ENCODE results near the gene ADAMTSL2.
A peak's percentile ranks its signal among the peaks of the same experiment; 100 is the strongest.

The ADAMTSL2 gene

GRCh38 chr9:133535306-133535877 is 888 bp downstream of the ADAMTSL2 start:
- no peak for DNase-seq (ENCODE audit: low spot score)

- no peak for DNase-seq (ENCODE audit: low spot score)
Observed at GRCh38 chr9:133536080-133536479, 1.6 kb downstream of the ADAMTSL2 start.

- DNase-seq (ENCODE audit: low spot score): no peak
Observed at GRCh38 chr9:133536536-133536935, 2.0 kb downstream of the ADAMTSL2 start.

GRCh38 chr9:133537257-133537656 is 2.8 kb downstream of the ADAMTSL2 start:
- no peak for DNase-seq (ENCODE audit: low spot score)

- DNase-seq (ENCODE audit: low spot score): no peak
Observed at GRCh38 chr9:133538176-133538575, 3.7 kb downstream of the ADAMTSL2 start.

- DNase-seq (ENCODE audit: low spot score): peak; percentile 14
Observed at GRCh38 chr9:133538851-133539833, 4.6 kb downstream of the ADAMTSL2 start.

- DNase-seq (ENCODE audit: low spot score): no peak
Observed at GRCh38 chr9:133539991-133540697, 5.6 kb downstream of the ADAMTSL2 start.

- no peak for DNase-seq (ENCODE audit: low spot score)
Observed at GRCh38 chr9:133540698-133541025, 6.2 kb downstream of the ADAMTSL2 start.

- DNase-seq (ENCODE audit: low spot score): no peak
Observed at GRCh38 chr9:133542002-133542401, 7.5 kb downstream of the ADAMTSL2 start.

- no peak for DNase-seq (ENCODE audit: low spot score)
Observed at GRCh38 chr9:133543772-133544467, 9.4 kb downstream of the ADAMTSL2 start.

- no peak for DNase-seq (ENCODE audit: low spot score)
Observed at GRCh38 chr9:133545494-133546286, 11.2 kb downstream of the ADAMTSL2 start.

GRCh38 chr9:133546287-133546680 is 11.8 kb downstream of the ADAMTSL2 start:
- no peak for DNase-seq (ENCODE audit: low spot score)

- DNase-seq (ENCODE audit: low spot score): no peak
Observed at GRCh38 chr9:133547116-133547515, 12.6 kb downstream of the ADAMTSL2 start.

GRCh38 chr9:133551446-133551845 is 16.9 kb downstream of the ADAMTSL2 start:
- DNase-seq (ENCODE audit: low spot score): no peak

GRCh38 chr9:133552236-133552635 is 17.7 kb downstream of the ADAMTSL2 start:
- DNase-seq (ENCODE audit: low spot score): no peak

- no peak for DNase-seq (ENCODE audit: low spot score)
Observed at GRCh38 chr9:133553123-133553522, 18.6 kb downstream of the ADAMTSL2 start.

- no peak for DNase-seq (ENCODE audit: low spot score)
Observed at GRCh38 chr9:133553973-133554713, 19.6 kb downstream of the ADAMTSL2 start.

- no peak for DNase-seq (ENCODE audit: low spot score)
Observed at GRCh38 chr9:133554729-133555128, 20.2 kb downstream of the ADAMTSL2 start.

- no peak for DNase-seq (ENCODE audit: low spot score)
Observed at GRCh38 chr9:133556354-133556753, 21.9 kb downstream of the ADAMTSL2 start.

GRCh38 chr9:133557581-133557980 is 23.1 kb downstream of the ADAMTSL2 start:
- DNase-seq (ENCODE audit: low spot score): no peak
